SW 1271 (cell line): ENCODE measurements around the gene KCTD7.
A peak's percentile ranks its signal among the peaks of the same experiment; 100 is the strongest.
"Not testable (repeated sequence)": the region's sequence is repeated elsewhere in the genome, so short reads cannot be mapped to it uniquely, and the experiment has no call there.

Experiments
- DNase-seq, 2 experiments: peaks; one replicate each; lab custom pipeline; 2025; lab: John Stamatoyannopoulos, UW

KCTD7 gene

DNA sequence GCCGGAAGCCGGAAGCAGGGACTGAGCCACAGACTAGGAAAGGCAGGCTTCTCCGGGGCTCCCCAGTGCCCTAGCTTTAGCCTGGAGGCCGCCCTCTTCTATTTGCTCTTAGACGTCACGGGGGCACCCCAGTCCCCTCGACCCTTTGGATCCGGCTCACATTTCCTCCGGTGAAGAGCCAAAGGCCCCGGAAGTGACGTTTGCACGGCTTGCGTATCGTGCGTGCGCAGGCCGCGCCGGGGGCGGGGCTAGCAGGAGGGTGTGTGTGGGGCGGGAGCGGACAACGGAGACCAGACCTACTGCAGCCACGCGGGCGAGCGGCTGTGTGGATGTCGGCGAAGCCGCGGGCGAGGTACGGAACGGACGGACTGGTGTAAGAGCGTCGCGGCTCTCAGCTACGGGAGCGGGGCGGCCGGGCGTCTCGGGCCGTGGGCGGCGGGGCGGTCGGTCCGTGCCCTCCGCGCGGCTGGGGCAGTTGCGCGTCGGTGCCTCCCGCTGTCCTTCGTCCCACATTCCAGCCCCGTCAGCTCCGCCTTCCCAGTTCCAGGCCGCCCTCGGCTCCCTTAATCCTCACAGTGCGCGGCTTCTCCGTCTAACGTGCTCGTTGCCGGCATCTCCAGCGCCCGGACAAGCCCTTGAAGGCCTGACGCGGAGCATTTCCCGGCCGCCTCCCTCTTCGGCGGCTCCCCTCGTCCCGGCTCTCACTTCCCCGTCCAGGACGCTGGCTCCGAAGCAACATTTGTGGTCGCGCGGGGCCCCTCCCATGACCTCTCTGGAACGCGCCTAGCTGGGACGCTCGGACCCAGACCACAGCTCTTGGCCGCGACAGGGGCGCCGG lies 25.8 kb downstream of the KCTD7 start:
- DNase-seq = peak; percentile 89 to 93

- peak; percentile 2 to 33 for DNase-seq
Observed at GRCh38 chr7:66655113-66655806, 26.6 kb downstream of the KCTD7 start.

DNA sequence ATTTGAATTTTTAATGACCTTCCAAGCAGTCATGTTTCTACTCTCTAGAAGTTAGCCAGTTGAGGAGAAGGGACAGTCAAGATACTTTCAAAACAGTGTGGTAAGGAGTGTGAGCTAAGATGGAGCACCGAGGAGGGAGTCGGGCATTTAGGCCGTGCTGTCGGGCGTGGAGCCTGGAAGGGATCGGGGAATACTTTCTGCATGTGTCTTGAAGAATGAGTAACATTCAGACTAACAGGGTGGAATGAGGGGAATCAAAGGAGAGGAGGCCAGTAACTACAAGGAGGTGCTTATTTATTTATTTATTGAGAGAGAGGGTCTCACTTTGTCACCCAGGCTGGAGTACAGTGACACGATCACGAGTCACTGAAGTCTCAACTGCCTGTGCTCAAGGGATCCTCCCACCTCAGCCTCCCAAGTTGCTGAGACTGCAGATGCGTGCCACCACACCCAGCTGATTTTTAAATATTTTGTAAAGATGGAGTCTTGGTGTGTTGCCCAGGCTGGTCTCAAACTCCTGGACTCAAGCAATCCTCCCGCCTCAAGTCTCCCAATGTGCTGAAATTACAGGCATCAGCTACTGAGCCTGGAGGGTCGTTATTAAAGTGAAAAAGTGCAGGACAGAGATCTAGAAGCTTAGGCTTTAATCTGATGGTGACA lies 27.3 kb downstream of the KCTD7 start:
- DNase-seq = not testable (repeated sequence)

DNA sequence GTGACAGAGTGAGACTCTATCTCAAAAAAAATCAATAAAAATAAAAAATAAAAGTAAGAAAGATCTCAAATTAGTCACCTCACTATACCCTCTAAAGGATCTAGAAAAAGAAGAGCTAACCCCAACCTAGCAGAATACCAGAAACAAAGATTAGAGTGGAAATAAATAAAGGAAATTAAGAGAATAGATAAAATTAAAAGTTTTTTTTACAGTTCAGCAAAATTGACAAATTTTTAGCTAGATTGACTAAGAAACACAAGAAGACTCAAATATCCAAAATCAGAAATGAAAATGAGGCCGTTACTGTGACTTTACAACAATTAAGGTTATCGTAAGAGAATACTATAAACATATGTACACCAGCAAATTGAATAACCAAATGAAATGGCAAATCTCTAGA lies 29.1 kb downstream of the KCTD7 start:
- DNase-seq = no peak

DNA sequence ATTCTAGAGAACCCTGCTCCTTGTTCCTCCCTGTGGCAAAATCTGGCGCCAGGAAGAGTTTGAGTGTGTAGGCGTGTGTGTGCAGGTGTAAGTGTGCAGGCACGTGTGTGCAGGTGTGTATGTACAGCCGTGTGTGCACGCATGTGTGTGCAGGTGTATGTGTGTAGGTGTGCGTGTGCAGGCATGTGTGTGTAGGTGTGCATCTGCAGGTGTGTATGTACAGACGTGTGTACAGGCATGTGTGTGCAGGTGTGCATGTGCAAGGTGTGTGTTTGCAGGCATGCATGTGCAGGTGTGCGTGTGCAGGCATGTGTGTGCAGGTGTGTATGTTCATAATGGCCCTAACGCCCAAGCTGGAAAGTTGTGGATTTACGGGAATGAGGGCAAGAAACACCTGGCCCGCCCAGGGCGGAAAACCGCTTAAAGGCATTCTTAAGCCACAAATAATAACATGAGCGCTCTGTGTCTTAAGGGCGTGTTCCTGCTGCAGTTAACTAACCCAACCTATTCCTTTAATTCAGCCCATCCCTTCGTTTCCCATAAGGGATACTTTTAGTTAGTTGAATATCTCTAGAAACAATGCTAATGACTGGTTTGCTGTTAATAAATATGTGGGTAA lies 34.1 kb downstream of the KCTD7 start:
- no peak for DNase-seq

DNA sequence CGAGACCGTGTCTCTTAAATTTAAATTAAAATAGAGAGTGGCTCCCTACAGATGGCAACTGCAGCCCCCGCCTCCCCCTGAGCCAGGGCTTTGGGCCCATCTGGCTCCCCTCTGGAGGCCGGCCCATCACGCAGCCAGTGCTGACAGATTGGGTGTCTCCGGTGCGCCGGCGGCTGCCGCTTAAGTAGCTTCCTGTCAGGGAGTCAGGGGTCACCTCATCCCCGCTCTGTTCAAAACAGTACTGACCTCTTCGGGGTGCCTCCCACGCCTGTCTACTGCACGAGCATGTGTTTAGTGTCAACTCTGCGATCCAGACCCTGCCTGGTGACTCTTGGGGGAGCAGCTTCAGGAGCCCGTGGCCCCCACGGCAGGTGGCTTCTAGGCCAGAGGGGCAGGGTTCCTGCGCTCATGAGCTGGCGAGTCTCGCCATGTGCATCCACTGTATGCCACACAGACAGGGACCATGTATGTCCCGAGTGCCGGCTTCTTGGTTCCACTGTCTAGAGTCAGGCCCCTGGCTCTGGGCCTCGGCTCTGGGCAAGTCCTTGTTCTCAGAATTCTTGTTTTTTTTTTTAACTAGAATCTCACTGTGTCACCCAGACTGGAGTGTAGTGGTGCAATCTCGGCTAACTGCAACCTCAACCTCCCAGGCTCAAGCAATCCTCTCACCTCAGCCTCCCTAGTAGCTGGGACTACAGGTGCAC lies 36.1 kb downstream of the KCTD7 start:
- no peak for DNase-seq

GRCh38 chr7:66666313-66666952 lies 37.8 kb downstream of the KCTD7 start:
- DNase-seq = no peak

GRCh38 chr7:66667023-66667728 lies 38.5 kb downstream of the KCTD7 start:
- no peak for DNase-seq

DNA sequence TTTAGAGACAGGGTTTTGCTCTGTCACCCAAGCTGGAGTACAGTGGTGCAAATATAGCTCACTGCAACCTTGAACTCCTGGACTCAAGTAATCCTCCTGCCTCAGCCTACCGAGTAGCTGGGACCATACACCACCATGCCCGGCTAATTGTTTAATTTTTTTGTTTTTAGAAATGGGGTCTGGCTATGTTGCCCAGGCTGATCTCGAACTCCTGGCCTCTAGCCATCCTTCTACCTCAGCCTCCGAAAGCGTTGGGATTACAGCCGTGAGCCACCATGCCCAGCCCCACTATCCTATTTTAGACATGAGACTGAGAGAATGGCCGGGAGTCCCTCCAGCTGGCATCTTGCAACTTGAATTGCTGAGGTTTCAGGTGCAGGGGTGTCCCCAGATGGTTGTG lies 39.4 kb downstream of the KCTD7 start:
- no peak for DNase-seq

- DNase-seq = no peak
Observed at GRCh38 chr7:66668677-66669076, 40.0 kb downstream of the KCTD7 start.

- DNase-seq = no peak
Observed at GRCh38 chr7:66669088-66669487, 40.4 kb downstream of the KCTD7 start.

DNA sequence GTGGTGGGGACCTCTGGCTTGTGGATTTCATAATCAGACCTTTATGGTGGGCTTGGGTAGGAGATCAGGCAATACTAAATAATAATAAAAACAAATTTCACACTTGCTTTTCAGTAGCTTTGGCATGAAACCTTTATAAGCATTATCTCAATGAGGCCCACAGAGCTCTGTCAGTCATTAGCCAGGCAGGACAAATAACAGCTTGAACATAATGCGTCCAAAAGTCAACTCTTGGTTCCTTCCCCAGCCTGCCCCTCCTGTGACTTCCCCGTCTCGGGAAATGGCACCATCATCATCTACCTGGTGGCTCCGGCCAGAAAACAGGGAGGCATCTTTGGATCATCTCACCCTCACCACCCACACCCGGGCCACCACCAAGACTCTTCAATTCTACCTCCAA lies 40.8 kb downstream of the KCTD7 start:
- DNase-seq = no peak

DNA sequence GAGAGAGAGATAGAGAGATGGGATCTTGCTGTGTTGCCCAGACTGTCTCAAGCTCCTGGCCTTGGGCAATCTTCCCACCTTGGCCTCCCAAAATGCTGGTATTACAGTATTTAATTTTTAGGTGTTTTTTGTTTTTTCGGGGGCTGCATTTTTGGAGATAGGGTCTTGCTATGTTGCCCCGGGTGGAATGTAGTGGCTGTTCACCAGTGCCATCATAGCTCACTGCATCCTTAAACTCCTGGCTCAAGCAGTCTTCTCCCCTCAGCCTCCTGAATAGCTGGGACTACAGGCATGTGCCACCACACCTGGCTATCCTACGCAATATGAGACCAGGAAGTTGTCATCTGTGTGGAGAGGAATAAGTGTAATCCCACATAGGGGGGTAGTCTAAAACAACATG lies 42.4 kb downstream of the KCTD7 start:
- no peak for DNase-seq

DNA sequence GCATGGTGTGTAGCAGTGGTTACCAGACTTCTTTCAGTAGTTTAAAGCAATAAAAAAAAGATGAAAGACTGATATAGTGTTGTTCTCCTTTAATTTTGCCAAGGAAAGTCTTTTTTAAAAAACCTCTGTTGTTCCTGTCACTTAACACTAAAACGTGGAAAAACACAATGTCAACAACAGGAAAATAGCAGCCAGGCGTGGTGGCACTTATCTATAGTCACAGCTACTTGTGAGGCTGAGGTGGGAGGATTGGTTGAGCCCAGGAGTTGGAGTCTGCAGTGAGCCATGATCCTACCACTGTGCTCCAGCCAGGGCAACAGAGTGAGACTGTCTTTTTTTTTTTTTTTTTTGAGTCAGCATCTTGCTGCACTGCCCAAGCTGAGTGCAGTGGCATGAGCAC lies 42.8 kb downstream of the KCTD7 start:
- DNase-seq = not testable (repeated sequence)

DNA sequence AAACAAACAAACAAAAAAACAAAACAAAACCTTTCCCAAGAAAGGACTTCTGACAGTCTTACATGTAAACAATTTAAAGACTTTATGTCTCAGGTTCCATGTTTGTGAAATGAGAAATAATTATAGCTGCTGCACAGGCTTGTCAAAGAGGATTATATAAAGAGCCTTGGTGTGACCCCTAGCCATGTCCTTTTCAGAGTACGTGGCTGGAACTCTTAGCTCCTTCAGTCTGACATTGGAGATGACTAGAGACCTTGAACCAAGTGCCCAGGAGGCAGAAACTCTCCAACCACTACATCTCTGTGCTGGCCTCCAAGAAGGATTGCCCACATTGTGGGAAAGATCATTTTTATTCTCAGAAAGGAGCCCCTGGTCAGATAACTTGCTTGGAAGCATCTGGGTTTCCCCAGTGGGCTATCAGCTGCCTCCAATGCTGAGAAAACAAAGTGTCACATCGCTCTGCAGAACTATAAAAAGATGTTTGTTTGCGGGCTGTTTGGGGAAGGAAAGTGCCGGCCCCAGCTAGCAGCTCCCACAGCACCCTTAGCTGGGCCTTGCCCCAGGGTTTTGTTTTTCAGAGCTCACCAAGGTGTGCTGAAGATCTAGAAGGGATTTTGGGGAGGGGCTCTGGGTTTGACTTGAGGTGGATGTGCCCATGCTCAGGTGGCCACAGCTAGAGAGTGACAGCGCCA lies 43.9 kb downstream of the KCTD7 start:
- DNase-seq = not testable (repeated sequence)

GRCh38 chr7:66673124-66673640 lies 44.5 kb downstream of the KCTD7 start:
- DNase-seq = not testable (repeated sequence)

DNA sequence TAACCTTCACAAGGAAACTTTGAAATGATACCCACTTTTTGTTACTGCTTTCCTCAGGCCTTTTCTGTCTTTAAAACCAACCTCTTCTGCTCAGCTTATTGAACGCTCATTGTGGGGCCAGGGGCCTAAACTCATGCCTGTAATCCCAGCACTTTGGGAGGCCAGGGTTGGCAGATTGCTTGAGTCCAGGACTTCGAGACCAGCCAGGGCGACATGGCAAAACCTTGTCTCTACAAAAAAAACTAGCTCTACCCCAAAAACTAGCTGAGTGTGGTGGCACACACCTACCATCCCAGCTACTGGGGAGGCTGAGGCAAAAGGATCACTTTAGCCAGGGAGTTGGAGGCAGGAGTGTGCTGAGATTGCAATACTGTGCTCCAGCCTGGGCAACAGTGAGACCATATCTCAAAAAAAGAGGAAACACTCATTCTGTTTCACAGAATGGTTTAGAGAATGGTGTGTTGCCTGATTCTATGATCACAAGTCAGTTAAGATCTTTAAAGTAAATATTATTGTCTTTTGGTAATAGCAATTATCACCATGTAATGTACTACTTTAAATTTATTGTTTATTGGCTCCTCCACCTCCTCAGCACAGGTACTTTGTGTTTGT lies 51.1 kb downstream of the KCTD7 start:
- no peak for DNase-seq

DNA sequence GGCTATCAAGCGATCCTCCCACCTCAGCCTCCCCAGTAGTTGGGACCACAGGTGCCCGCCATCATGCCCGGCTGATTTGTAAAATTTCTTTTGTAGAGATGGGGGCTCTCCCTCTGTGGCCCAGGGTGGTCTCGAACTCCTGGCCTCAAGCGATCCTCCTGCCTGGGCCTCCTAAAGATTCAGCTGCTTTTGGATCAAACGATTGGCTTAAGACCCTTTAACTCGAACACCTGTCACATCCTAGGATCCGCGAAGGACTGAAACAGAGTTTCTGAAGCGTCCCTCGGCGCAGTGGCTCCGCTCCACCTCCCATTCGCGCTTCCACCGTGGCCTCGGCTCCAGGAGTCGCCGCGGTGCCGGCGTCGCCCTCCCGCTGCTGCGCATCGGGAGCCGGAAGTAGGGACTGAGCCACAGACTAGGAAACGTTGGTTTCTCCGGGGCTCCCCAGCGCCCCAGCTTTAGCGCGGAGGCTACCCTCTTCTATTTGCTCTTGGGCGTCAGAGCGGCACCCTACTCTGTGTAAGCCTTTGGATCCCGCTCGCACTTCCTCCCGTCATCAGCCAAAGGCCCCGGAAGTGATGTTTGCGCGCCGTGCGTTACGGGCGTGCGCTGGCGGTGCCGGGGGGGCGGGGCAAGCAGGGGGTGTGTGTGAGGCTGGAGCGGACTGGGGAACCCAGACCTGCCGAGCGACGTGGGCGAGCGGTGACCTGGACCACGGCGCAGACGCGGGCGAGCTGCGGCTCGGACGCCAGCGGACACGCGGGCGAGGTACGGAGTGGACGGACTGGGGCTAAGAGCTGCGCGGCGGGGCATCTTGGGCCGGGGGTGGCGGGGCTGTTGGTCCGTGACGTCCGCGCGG lies 53.0 kb downstream of the KCTD7 start:
- peak; percentile 82 to 91 for DNase-seq
